Astrocyte of the cerebellum (primary cell): ENCODE measurements around the gene PJVK.
A peak's percentile ranks its signal among the peaks of the same experiment; 100 is the strongest.

Experiments used
- DNase-seq: peaks from one replicate; pipeline ENCODE4 v3.0.0-alpha.2; 2011; ENCODE audit warnings: low read depth
- H3K4me3 ChIP-seq: 2 replicates; pipeline ENCODE4 v1.5.1; 2011; ENCODE audit warnings: mild to moderate bottlenecking, low read depth, low read length, moderate library complexity
- CTCF ChIP-seq: IDR thresholded peaks from 2 replicates; pipeline ENCODE4 v1.5.1; 2012; ENCODE audit warnings: low read length, low read depth, moderate library complexity, mild to moderate bottlenecking; ENCODE audit errors: missing control alignments
- in situ Hi-C: cut with HindIII; loops from 2 replicates; pipeline ENCODE4 v1.10.0; 2017; ENCODE audit warnings: low sequenced_read_pairs

The PJVK gene

GRCh38 chr2:178479275-178479616, 28.1 kb downstream of the PJVK start:
- in situ Hi-C loops, result no loop called here
- H3K4me3 ChIP-seq, result peak overlapping the region; percentile 69
- TF ChIP-seq CTCF, result no peak
- DNase-seq, result no peak

DNA sequence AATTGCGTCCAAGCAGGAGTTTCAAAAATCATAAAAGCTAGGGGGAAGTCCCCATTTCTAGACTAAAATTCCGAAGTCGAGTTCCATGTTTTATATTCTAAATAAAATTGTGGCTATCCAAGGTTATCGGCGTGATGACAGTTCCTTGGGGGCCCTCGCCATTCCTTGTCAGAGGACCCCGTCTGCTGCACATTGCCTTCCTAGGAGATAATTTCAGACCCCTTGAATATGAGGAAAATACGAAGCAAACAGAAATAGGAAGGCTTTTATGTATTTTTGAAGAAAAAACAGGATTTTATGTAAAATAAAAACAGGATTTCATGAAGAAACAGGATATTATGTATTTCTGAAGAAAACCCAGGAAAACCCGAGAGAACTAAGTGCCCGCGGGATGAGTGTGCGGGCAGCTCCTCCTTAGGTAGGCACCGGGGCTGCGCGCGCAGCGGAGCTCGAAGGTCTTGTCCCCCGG, 28.6 kb downstream of the PJVK start:
- no peak for DNase-seq
- peak overlapping the region; percentile 72 for H3K4me3 ChIP-seq
- in situ Hi-C loops, result no loop called here
- TF ChIP-seq CTCF, result no peak

DNA sequence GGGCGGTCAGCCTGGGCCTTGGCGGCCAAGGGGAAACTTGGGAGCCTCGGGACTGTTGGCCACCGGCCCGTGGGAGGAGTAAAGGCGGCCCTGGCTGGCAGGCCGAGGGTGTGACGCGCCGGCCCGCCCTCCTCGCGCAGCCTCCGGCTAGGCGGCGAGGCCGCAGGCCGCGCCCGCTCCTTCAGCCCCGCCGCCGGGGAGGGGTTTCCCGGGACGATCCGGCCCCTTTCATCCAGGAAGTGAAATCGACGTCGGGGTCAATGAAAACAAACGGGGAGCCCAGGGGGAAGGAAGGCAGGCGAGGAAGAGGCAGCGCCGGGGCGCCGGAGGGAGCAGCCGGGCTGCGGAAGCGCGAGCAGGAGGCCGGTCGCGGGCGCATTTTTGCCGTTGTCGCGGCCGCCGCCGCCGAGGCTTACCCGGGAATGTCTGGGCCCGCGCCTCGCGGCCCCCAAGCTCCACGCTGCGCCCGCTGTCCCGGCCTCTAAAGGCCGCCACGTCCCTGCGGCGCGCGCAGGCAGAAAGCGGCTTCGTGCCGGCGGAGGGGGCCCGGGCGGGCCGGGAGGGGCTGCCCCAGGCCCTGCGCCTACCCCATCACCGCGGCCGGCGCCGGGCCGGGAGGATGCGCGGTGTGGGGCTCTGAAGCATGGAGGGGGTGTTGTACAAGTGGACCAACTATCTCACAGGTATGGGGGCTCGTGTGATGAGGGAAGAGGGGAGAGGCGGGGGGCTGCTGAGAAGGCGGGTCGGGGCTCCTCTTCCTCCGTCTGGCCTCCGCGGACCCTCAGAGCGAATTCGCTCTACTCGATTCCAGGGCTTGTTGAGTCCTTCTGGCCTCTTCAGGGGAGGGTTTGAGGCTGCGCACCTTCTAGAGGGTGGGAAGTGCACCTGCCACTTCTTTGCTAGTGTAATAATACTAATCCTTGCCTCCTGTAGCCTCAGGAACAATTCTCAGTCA, 29.3 kb downstream of the PJVK start, which contains the start of gene PLEKHA3:
TSS of gene PLEKHA3 (plus strand) at position 231 of the 955 bp plus-strand sequence. CDS start at position 644, 413 bp downstream.
- H3K4me3 ChIP-seq, result peak within 1 kb of the TSS; percentile 72
- in situ Hi-C loops, result no loop called here
- TF ChIP-seq CTCF, result no peak
- peak; percentile 81 for DNase-seq

- in situ Hi-C loops, result no loop called here
- H3K4me3 ChIP-seq, result no peak overlapping the region
- no peak for TF ChIP-seq CTCF
- no peak for DNase-seq
Observed at GRCh38 chr2:178482437-178482836, 31.3 kb downstream of the PJVK start.

- no peak for DNase-seq
Observed at GRCh38 chr2:178484245-178485041, 33.3 kb downstream of the PJVK start.

More at GRCh38 chr2:178484245-178485041, 33.3 kb downstream of the PJVK start:
- in situ Hi-C loops, result no loop called here
- TF ChIP-seq CTCF, result no peak
- no peak overlapping the region for H3K4me3 ChIP-seq
